PC-9 (cell line): ENCODE results near the gene KRTAP5-5. TPM values are rescaled to one million over a fixed set of nuclear protein-coding genes. Genes with fewer than 3 reads are reported as not detected.
"Not testable (repeated sequence)": the region's sequence is repeated elsewhere in the genome, so short reads cannot be mapped to it uniquely, and the experiment has no call there.

Experiments used
- BruUV-seq: library from RNA; stranded (reverse); fragments of 400-500 nt; replicated peaks from 2 replicates; lab custom pipeline; 2021; lab: Mats Ljungman, UMichigan
- CTCF ChIA-PET: fragments of 300-600 bp; sonication (Branson Sonifier 250); formaldehyde crosslinking; loops from one replicate; lab custom pipeline; 2022; ENCODE audit warnings: antibody characterized with exemption; lab: Charles Lee
- POLR2A ChIA-PET: fragments of 300-600 bp; sonication (Branson Sonifier 250); formaldehyde crosslinking; loops from one replicate; lab custom pipeline; 2022; ENCODE audit warnings: antibody characterized with exemption; ENCODE audit not compliant: unreplicated experiment; lab: Charles Lee
- DNase-seq, 2 experiments: peaks; one replicate each; pipeline versions ENCODE4 v3.0.0 to v3.0.0-alpha.2; 2015 to 2022; ENCODE audit warnings: mixed read lengths in 1 of 2
- H2AFZ ChIP-seq: fragments of 200-600 bp; sonication (generic); 2 replicates; pipeline ENCODE4 v1.8.1; 2017; ENCODE audit warnings: antibody characterized with exemption
- H3F3A ChIP-seq: fragments of 200-600 bp; sonication (generic); 2 replicates; pipeline ENCODE4 v1.8.1; 2017; ENCODE audit warnings: antibody characterized with exemption, mild to moderate bottlenecking, low read depth; ENCODE audit not compliant: insufficient read depth
- H3K27ac ChIP-seq: fragments of 200-600 bp; sonication (generic); 2 replicates; pipeline ENCODE4 v1.6.1; 2016; ENCODE audit warnings: mixed run types
- H3K27me3 ChIP-seq: fragments of 200-600 bp; sonication (generic); 2 replicates; pipeline ENCODE4 v1.6.1; 2016; ENCODE audit warnings: low read depth, mixed run types; ENCODE audit not compliant: insufficient read depth
- H3K36me3 ChIP-seq: fragments of 200-600 bp; sonication (generic); 2 replicates; pipeline ENCODE4 v1.6.1; 2016; ENCODE audit warnings: low read depth, mixed run types
- H3K4me1 ChIP-seq: fragments of 200-600 bp; sonication (generic); replicated peaks from 2 replicates; pipeline ENCODE4 v1.6.1; 2016; ENCODE audit warnings: mixed run types; ENCODE audit not compliant: insufficient read depth
- H3K4me2 ChIP-seq: fragments of 200-600 bp; sonication (generic); 2 replicates; pipeline ENCODE4 v1.6.1; 2017; ENCODE audit warnings: mixed run types
- H3K4me3 ChIP-seq: fragments of 200-600 bp; sonication (generic); 2 replicates; pipeline ENCODE4 v1.6.1; 2016; ENCODE audit warnings: mixed run types
- H3K79me2 ChIP-seq: fragments of 200-600 bp; sonication (generic); 2 replicates; pipeline ENCODE4 v1.6.1; 2017; ENCODE audit warnings: low read depth, mixed run types
- H3K9me2 ChIP-seq: fragments of 200-600 bp; sonication (generic); 2 replicates; pipeline ENCODE4 v1.8.1; 2017; ENCODE audit warnings: mild to moderate bottlenecking; ENCODE audit not compliant: insufficient read depth
- H3K9me3 ChIP-seq: fragments of 200-600 bp; sonication (generic); 2 replicates; pipeline ENCODE4 v1.8.1; 2016; ENCODE audit warnings: low read depth; ENCODE audit not compliant: insufficient read depth
- H4K20me1 ChIP-seq: fragments of 200-600 bp; sonication (generic); 2 replicates; pipeline ENCODE4 v1.8.1; 2017; ENCODE audit not compliant: insufficient read depth
- CTCF ChIP-seq: fragments of 200-600 bp; sonication (generic); conservative IDR thresholded peaks from 2 replicates; pipeline ENCODE4 v1.6.1; 2017; ENCODE audit warnings: mixed run types, antibody characterized with exemption, mild to moderate bottlenecking, moderate library complexity
- EZH2 ChIP-seq: fragments of 200-600 bp; sonication (generic); IDR thresholded peaks from 2 replicates; pipeline ENCODE4 v1.8.0; 2017; ENCODE audit warnings: antibody characterized with exemption, low read depth
- intact Hi-C: fragments of 100-400 bp; cut with micrococcal nuclease; formaldehyde crosslinking; loops from one replicate; pipeline ENCODE4 v1.10.0; 2022; ENCODE audit not compliant: unreplicated experiment
- total RNA-seq: library from RNA; stranded (reverse); gene quantifications from 2 replicates; pipeline ENCODE4 v1.2.3, GENCODE V29; 2021

KRTAP5-5 gene
- total RNA-seq, 1 experiment from 2014 or later: not detected

- H3F3A ChIP-seq: no peaks in the 10 kb centered on the region
- no peaks in the 10 kb centered on the region for H3K9me2 ChIP-seq
- no peaks in the 10 kb centered on the region for H4K20me1 ChIP-seq
- no peaks in the 10 kb centered on the region for H3K9me3 ChIP-seq
- no peaks in the 10 kb centered on the region for H3K79me2 ChIP-seq
- intact Hi-C loops: no loop called here
- H3K36me3 ChIP-seq: no peaks in the 10 kb centered on the region
- H3K27me3 ChIP-seq: peaks cover 42% of the 10 kb centered on the region
- CTCF ChIA-PET: no interaction called here
- POLR2A ChIA-PET: no interaction called here
- H3K4me2 ChIP-seq: no peak overlapping the region
- H3K4me3 ChIP-seq: no peak overlapping the region
- H2AFZ ChIP-seq: no peak overlapping the region
- no peak overlapping the region for H3K27ac ChIP-seq
- no peaks in the 10 kb centered on the region for H3K4me1 ChIP-seq
- no TSS peak for BruUV-seq
- DNase-seq: no peak
- TF ChIP-seq CTCF (no peak), EZH2 (no peak)
Measured at GRCh38 chr11:1669546-1670218, 40.1 kb downstream of the KRTAP5-5 start.

GRCh38 chr11:1670457-1670856, 40.9 kb downstream of the KRTAP5-5 start:
- POLR2A ChIA-PET, CTCF ChIA-PET: not testable (repeated sequence)

GRCh38 chr11:1670905-1671371, 41.4 kb downstream of the KRTAP5-5 start:
- CTCF ChIA-PET: no interaction called here

More at GRCh38 chr11:1670457-1670856, 40.9 kb downstream of the KRTAP5-5 start:
- H3K9me3 ChIP-seq, H3K4me1 ChIP-seq, H3K79me2 ChIP-seq, intact Hi-C loops, H3K36me3 ChIP-seq, H3F3A ChIP-seq, DNase-seq, H3K4me3 ChIP-seq, BruUV-seq, H2AFZ ChIP-seq, H3K27ac ChIP-seq, H3K4me2 ChIP-seq, H3K9me2 ChIP-seq, H4K20me1 ChIP-seq: not testable (repeated sequence)
- peaks cover 47% of the 10 kb centered on the region for H3K27me3 ChIP-seq

More at GRCh38 chr11:1670905-1671371, 41.4 kb downstream of the KRTAP5-5 start:
- H3K27me3 ChIP-seq: peaks cover 48% of the 10 kb centered on the region
- H3K4me2 ChIP-seq: no peak overlapping the region
- H3K79me2 ChIP-seq: no peaks in the 10 kb centered on the region
- POLR2A ChIA-PET: no interaction called here
- TF ChIP-seq EZH2: no peak
- no peak for TF ChIP-seq CTCF
- no peaks in the 10 kb centered on the region for H3K9me3 ChIP-seq
- no peaks in the 10 kb centered on the region for H3F3A ChIP-seq
- no peak overlapping the region for H3K4me3 ChIP-seq
- DNase-seq: no peak
- H3K36me3 ChIP-seq: no peaks in the 10 kb centered on the region
- H3K4me1 ChIP-seq: no peaks in the 10 kb centered on the region
- no peaks in the 10 kb centered on the region for H3K9me2 ChIP-seq
- no peak overlapping the region for H2AFZ ChIP-seq
- intact Hi-C loops: no loop called here
- H4K20me1 ChIP-seq: no peaks in the 10 kb centered on the region
- no TSS peak for BruUV-seq
- no peak overlapping the region for H3K27ac ChIP-seq
